Choroid plexus epithelial cell (primary cell): Measurements from ENCODE around the gene TEAD2.

Source experiments
- DNase-seq: peaks from one replicate; pipeline ENCODE4 v3.0.0-alpha.2; 2010; ENCODE audit warnings: low read depth
- H3K4me3 ChIP-seq: 2 replicates; pipeline ENCODE4 v1.5.1; 2011; ENCODE audit warnings: low read depth, mild to moderate bottlenecking, control low read depth, low read length, moderate library complexity
- CTCF ChIP-seq: conservative IDR thresholded peaks from 2 replicates; pipeline ENCODE4 v1.5.1; 2011; ENCODE audit warnings: low read depth, mild to moderate bottlenecking, control low read depth, inconsistent platforms, low read length, moderate library complexity

TEAD2 gene

GRCh38 chr19:49393881-49394280 is 31.7 kb upstream of the TEAD2 start:
- DNase-seq = no peak
- H3K4me3 ChIP-seq = no peak overlapping the region
- no peak for TF ChIP-seq CTCF

- peak; percentile 90 for TF ChIP-seq CTCF
- peak; percentile 84 for DNase-seq
- no peak overlapping the region for H3K4me3 ChIP-seq
Observed at GRCh38 chr19:49391581-49392399, 29.6 kb upstream of the TEAD2 start.

- no peak for DNase-seq
- TF ChIP-seq CTCF = no peak
- no peak overlapping the region for H3K4me3 ChIP-seq
Observed at GRCh38 chr19:49390929-49391359, 28.7 kb upstream of the TEAD2 start.

GRCh38 chr19:49390131-49390928 is 28.1 kb upstream of the TEAD2 start:
- DNase-seq = no peak
- no peak overlapping the region for H3K4me3 ChIP-seq
- TF ChIP-seq CTCF = no peak

GRCh38 chr19:49389406-49389805 is 27.2 kb upstream of the TEAD2 start:
- TF ChIP-seq CTCF = no peak
- no peak overlapping the region for H3K4me3 ChIP-seq
- DNase-seq = no peak

- DNase-seq = peak; percentile 57
- TF ChIP-seq CTCF = no peak
- H3K4me3 ChIP-seq = no peak within 1 kb of the TSS
Observed at GRCh38 chr19:49387936-49388372, 25.7 kb upstream of the TEAD2 start, which contains the start of gene KASH5. Gene KASH5, plus strand, starts transcription at chr19:49388249. Its CDS starts 2,635 bp downstream, at chr19:49390884.
